SU-DHL-6 (cell line): Measurements from ENCODE around the gene RNF212.

Source experiments
- H2AFZ ChIP-seq: fragments of 200-600 bp; sonication (generic); 2 replicates; pipeline ENCODE4 v1.6.1; 2014; ENCODE audit warnings: low read depth, mild to moderate bottlenecking, moderate library complexity, mixed read lengths, antibody characterized with exemption, low read length; ENCODE audit not compliant: severe bottlenecking
- H3F3A ChIP-seq: fragments of 200-600 bp; shearing (Covaris generic); 2 replicates; pipeline ENCODE4 v1.6.0; 2016; ENCODE audit warnings: antibody characterized with exemption, mild to moderate bottlenecking; ENCODE audit not compliant: insufficient read depth
- H3K27ac ChIP-seq: fragments of 200-600 bp; sonication (generic); 2 replicates; pipeline ENCODE4 v1.5.1; 2016; ENCODE audit warnings: low read depth, mild to moderate bottlenecking, low read length, moderate library complexity, mixed read lengths
- H3K27me3 ChIP-seq: fragments of 200-600 bp; sonication (generic), shearing (Covaris generic); 2 replicates; pipeline ENCODE4 v1.6.0; 2014; ENCODE audit warnings: mild to moderate bottlenecking, low read length
- H3K36me3 ChIP-seq: fragments of 200-600 bp; sonication (generic); 2 replicates; pipeline ENCODE4 v1.6.1; 2014; ENCODE audit warnings: mild to moderate bottlenecking, low read length, mixed read lengths
- H3K4me2 ChIP-seq: fragments of 300-600, 200-600 bp; shearing (Covaris generic), sonication (generic); 2 replicates; pipeline ENCODE4 v1.6.0; 2014; ENCODE audit warnings: low read length, low read depth, mild to moderate bottlenecking; ENCODE audit not compliant: poor library complexity, severe bottlenecking
- H3K4me3 ChIP-seq: fragments of 200-600 bp; sonication (generic); 2 replicates; pipeline ENCODE4 v1.5.1; 2014; ENCODE audit warnings: antibody characterized with exemption, low read length, mild to moderate bottlenecking, mixed read lengths; ENCODE audit not compliant: insufficient read depth, poor library complexity, severe bottlenecking
- H3K79me2 ChIP-seq: fragments of 200-600 bp; sonication (generic); 2 replicates; pipeline ENCODE4 v1.6.1; 2014; ENCODE audit warnings: mild to moderate bottlenecking, low read length, moderate library complexity; ENCODE audit not compliant: insufficient read depth
- H3K9ac ChIP-seq: fragments of 200-600 bp; sonication (generic); 2 replicates; pipeline ENCODE4 v1.7.0; 2014; ENCODE audit warnings: mild to moderate bottlenecking, low read length
- H3K9me2 ChIP-seq: fragments of 200-600 bp; sonication (generic); replicated peaks from 2 replicates; pipeline ENCODE4 v1.6.1; 2014; ENCODE audit warnings: low read length; ENCODE audit not compliant: insufficient read depth
- H3K9me3 ChIP-seq: fragments of 200-600 bp; sonication (generic); 2 replicates; pipeline ENCODE4 v1.6.1; 2014; ENCODE audit warnings: low read length, mixed read lengths; ENCODE audit not compliant: insufficient read depth
- H4K20me1 ChIP-seq: fragments of 200-600 bp; sonication (generic); 2 replicates; pipeline ENCODE4 v1.6.1; 2014; ENCODE audit warnings: low read depth, mild to moderate bottlenecking, antibody characterized with exemption, low read length, moderate library complexity, mixed read lengths
- CTCF ChIP-seq: fragments of 200-600 bp; sonication (generic); IDR thresholded peaks from one replicate; pipeline ENCODE4 v1.5.1; 2017; ENCODE audit warnings: antibody characterized with exemption, mild to moderate bottlenecking, low read length, moderate library complexity; ENCODE audit not compliant: insufficient read depth, poor library complexity, severe bottlenecking
- EZH2phosphoT487 ChIP-seq: fragments of 200-600 bp; sonication (generic), shearing (Covaris generic); conservative IDR thresholded peaks from 2 replicates; pipeline ENCODE4 v1.6.1; 2018; ENCODE audit warnings: mild to moderate bottlenecking, antibody characterized with exemption, low read length, moderate library complexity, mixed read lengths

Gene RNF212

GRCh38 chr4:1099270-1099669, 14.1 kb downstream of the RNF212 start:
- Histone ChIP-seq H3K9ac (no peak overlapping the region), H2AFZ (no peak overlapping the region), H3K36me3 (no peaks in the 10 kb centered on the region), H3K9me3 (no peaks in the 10 kb centered on the region), H4K20me1 (no peaks in the 10 kb centered on the region), H3K79me2 (no peaks in the 10 kb centered on the region), H3K9me2 (no peaks in the 10 kb centered on the region), H3K4me3 (no peak overlapping the region), H3F3A (no peaks in the 10 kb centered on the region), H3K4me2 (no peak overlapping the region), H3K27ac (no peak overlapping the region), H3K27me3 (no peaks in the 10 kb centered on the region)
- no peak for TF ChIP-seq CTCF
- TF ChIP-seq EZH2phosphoT487: no peak

- no peak overlapping the region for H2AFZ ChIP-seq
Observed at GRCh38 chr4:1098311-1098925, 14.9 kb downstream of the RNF212 start.

GRCh38 chr4:1097553-1097952, 15.8 kb downstream of the RNF212 start:
- TF ChIP-seq EZH2phosphoT487: no peak
- no peaks in the 10 kb centered on the region for H3K27me3 ChIP-seq

More at GRCh38 chr4:1098311-1098925, 14.9 kb downstream of the RNF212 start:
- TF ChIP-seq CTCF (no peak), EZH2phosphoT487 (no peak)
- no peaks in the 10 kb centered on the region for H3K9me3 ChIP-seq
- no peak overlapping the region for H3K4me2 ChIP-seq
- H3K27ac ChIP-seq: no peak overlapping the region
- no peaks in the 10 kb centered on the region for H3F3A ChIP-seq
- H3K36me3 ChIP-seq: no peaks in the 10 kb centered on the region
- no peak overlapping the region for H3K9ac ChIP-seq
- H4K20me1 ChIP-seq: no peaks in the 10 kb centered on the region
- no peaks in the 10 kb centered on the region for H3K79me2 ChIP-seq
- no peak overlapping the region for H3K4me3 ChIP-seq
- H3K9me2 ChIP-seq: no peaks in the 10 kb centered on the region
- no peaks in the 10 kb centered on the region for H3K27me3 ChIP-seq

GRCh38 chr4:1096841-1097240, 16.5 kb downstream of the RNF212 start:
- Histone ChIP-seq H4K20me1 (no peaks in the 10 kb centered on the region), H3K27ac (no peak overlapping the region), H3K9ac (no peak overlapping the region), H3K9me3 (no peaks in the 10 kb centered on the region), H3F3A (no peaks in the 10 kb centered on the region), H3K9me2 (no peaks in the 10 kb centered on the region), H3K4me3 (no peak overlapping the region), H2AFZ (no peak overlapping the region), H3K4me2 (no peak overlapping the region), H3K36me3 (no peaks in the 10 kb centered on the region), H3K27me3 (no peaks in the 10 kb centered on the region), H3K79me2 (no peaks in the 10 kb centered on the region)
- no peak for TF ChIP-seq CTCF
- no peak for TF ChIP-seq EZH2phosphoT487

More at GRCh38 chr4:1097553-1097952, 15.8 kb downstream of the RNF212 start:
- no peak overlapping the region for H3K4me2 ChIP-seq
- no peaks in the 10 kb centered on the region for H3K79me2 ChIP-seq
- H3K9me2 ChIP-seq: no peaks in the 10 kb centered on the region
- H3K36me3 ChIP-seq: no peaks in the 10 kb centered on the region
- no peak overlapping the region for H3K9ac ChIP-seq
- H3K9me3 ChIP-seq: no peaks in the 10 kb centered on the region
- H4K20me1 ChIP-seq: no peaks in the 10 kb centered on the region
- H3K27ac ChIP-seq: no peak overlapping the region
- H2AFZ ChIP-seq: no peak overlapping the region
- no peak overlapping the region for H3K4me3 ChIP-seq
- no peaks in the 10 kb centered on the region for H3F3A ChIP-seq
